KG1 (cell line): ENCODE results near the gene TLR10.
A peak's percentile ranks its signal among the peaks of the same experiment; 100 is the strongest.
"Not testable (repeated sequence)": the region's sequence is repeated elsewhere in the genome, so short reads cannot be mapped to it uniquely, and the experiment has no call there.

Experiments
- DNase-seq: peaks from one replicate; lab custom pipeline; 2025; lab: John Stamatoyannopoulos, UW

TLR10 gene, protein sequence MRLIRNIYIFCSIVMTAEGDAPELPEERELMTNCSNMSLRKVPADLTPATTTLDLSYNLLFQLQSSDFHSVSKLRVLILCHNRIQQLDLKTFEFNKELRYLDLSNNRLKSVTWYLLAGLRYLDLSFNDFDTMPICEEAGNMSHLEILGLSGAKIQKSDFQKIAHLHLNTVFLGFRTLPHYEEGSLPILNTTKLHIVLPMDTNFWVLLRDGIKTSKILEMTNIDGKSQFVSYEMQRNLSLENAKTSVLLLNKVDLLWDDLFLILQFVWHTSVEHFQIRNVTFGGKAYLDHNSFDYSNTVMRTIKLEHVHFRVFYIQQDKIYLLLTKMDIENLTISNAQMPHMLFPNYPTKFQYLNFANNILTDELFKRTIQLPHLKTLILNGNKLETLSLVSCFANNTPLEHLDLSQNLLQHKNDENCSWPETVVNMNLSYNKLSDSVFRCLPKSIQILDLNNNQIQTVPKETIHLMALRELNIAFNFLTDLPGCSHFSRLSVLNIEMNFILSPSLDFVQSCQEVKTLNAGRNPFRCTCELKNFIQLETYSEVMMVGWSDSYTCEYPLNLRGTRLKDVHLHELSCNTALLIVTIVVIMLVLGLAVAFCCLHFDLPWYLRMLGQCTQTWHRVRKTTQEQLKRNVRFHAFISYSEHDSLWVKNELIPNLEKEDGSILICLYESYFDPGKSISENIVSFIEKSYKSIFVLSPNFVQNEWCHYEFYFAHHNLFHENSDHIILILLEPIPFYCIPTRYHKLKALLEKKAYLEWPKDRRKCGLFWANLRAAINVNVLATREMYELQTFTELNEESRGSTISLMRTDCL

DNA sequence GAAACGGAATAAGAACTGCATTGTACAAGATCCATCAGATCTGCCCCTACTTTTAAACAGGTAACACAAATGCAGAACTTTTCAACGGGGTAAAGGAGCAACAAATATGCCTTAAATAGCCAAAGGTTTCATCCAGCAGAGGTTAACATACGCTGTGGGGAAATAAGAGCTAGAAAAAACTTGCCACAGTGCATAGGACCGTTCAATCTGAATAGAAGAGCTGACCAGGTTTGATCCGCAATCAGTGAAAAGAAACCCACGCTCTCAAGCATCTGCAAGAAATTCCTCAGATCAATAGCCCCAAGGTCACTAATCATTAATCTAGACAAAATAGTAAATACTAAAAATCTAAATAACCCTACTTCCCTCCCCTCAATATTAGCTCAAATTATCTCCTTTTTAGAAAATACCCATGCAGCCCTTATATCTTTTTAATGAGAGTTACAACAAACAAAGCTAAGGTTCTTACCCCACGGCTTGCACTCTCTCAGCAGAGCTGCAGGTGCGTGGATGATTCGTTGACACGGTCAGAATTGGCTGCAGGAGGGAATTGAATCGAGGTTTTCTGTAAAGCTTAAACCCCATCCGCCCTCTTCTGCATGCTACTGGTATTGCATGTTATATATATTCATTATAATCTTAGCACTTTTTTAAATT, at the start of gene TLR10:
TLR10 (minus strand) TSS at position 539 of the 657 bp plus-strand sequence. CDS start 7,400 bp downstream, outside the sequence.
- peak; percentile 62 for DNase-seq

DNA sequence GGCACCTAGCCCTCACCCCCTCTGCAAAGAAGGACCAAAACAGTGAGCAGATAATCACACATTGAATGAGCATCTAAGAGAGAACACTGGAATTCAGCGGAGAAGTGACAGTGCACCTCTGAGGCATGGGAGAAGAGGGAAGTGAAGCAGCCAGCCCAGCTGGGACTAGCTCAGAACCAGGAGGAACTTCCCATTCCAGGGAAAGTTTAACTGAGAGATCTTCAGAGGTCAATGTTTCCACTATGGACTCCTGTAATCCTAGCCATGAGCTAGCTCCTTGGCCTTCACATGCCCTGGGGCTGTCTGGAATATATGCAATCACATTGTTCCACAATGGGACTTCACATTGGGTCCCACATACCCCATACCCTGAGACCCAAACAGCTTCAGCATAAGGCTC, 49.4 kb upstream of the TLR10 start:
- no peak for DNase-seq

- no peak for DNase-seq
Measured at GRCh38 chr4:38831653-38832052, 48.9 kb upstream of the TLR10 start.

- DNase-seq, result no peak
Measured at GRCh38 chr4:38829237-38829636, 46.4 kb upstream of the TLR10 start.

- no peak for DNase-seq
Measured at GRCh38 chr4:38823766-38824165, 41.0 kb upstream of the TLR10 start.

DNA sequence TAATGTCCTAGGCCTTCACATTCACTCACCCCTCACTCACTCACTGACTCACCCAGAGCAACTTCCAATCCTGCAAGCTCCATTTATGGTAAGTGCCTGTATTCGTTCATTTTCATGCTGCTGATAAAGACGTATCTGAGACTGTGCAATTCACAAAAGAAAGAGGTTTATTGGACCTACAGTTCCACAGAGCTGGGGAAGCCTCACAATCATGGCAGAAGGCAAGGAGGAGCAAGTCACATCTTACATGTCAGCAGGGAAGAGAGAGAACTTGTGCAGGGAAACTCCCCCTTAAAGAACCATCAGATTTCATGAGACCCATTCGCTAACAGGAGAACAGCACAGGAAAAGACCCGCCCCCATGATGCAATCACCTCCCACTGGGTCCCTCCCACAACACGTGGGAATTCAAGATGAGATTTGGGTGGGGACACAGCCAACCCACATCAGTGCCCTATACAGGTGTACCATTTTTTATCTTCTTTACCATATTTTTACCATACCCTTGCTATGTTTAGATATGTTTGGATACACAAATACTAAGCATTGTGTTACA, 40.0 kb upstream of the TLR10 start:
- DNase-seq, result no peak

- DNase-seq, result no peak
Measured at GRCh38 chr4:38821739-38822138, 38.9 kb upstream of the TLR10 start.

DNA sequence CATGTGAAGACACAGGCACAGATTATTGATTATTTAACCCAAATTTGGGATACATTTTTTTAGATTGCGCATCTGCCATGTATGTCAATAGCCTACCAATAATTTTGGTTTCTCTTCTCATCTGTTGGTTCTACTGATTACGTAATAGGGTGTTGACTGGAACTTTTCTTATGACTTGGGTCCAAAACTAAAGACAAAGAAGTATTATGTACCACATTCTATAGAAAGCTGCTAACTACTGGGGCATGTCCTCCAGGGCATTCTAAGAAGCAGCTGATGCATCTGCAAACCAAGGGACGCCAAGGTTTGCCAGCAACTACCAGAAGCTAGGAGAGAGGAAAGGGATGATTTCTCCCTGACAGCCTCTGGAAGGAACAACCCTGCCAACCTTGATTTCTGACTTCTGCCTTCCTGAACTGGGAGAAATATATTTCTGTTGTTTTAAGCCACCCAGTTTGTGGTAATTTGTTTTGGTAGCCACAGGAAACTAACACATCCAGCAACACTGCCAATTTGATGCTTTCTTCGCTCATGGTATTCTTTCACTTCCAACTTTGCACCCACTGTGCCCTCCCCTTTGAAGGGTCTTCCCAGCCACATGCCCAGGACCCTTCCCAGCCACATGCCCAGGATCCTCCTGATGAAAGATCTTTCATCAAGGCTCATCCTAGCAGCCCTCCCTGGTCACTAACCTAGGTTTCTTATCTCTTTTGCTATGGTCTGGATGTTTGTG, 37.7 kb upstream of the TLR10 start:
- no peak for DNase-seq

DNA sequence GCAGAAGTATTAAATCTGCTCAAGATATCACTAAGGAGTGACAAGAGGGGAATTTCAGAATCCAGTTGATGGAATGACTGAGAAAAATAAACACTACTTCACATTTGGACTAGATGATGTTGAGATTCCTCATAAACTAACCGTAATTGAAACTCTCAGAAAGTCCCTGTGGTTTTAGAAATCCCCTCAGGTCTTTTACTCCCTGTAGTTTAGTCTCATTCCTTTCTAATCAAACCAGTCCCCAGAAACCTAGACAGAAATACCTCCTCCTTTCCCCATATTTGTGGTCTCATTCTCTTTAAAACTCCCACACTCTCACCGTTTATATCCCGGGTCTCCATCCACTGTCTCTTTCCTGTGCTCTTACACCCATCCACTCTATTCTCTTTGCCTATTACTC, 36.8 kb upstream of the TLR10 start:
- DNase-seq, result no peak

- DNase-seq, result no peak
Measured at GRCh38 chr4:38818441-38818976, 35.7 kb upstream of the TLR10 start.

DNA sequence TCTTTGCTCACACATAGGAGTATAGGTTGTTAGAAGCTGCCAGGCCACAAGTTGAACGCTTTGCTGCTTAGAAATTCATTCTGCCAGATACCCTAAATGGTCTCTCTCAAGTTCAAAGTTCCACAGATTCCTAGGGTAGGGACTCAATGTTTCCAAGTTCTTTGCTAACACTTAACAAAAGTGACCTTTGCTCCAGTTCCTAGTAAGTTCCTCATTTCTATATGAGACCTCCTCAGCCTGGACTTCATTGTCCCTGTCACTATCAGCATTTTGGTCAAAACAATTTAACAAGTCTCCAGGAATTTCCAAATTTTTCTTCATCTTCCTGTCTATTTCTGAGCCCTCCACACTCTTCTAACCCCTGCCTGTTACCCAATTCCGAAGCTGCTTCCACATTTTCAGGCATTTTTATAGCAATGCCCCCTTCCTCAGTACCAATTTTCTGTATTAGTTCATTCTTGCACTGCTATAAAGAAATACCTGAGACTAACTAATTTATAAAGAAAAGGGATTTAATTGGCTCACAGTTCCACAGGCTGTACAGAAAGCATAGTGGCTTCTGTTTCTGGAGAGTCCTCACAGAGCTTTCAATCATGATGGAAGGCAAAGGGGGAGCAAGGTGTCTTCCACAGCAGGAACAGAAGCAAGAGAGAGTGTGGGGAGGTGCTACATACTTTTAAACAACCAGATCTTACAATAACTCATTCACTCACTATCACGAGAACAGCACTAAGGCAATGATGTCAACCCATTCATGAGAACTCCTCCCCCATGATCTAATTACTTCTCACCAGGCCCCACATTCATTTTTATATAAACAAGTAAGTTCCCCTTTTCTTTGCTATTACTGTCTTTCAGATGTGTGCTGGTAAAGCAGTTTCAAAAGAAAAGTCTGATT, 33.3 kb upstream of the TLR10 start:
- DNase-seq, result peak; percentile 22

GRCh38 chr4:38814386-38814785, 31.6 kb upstream of the TLR10 start:
- no peak for DNase-seq

DNA sequence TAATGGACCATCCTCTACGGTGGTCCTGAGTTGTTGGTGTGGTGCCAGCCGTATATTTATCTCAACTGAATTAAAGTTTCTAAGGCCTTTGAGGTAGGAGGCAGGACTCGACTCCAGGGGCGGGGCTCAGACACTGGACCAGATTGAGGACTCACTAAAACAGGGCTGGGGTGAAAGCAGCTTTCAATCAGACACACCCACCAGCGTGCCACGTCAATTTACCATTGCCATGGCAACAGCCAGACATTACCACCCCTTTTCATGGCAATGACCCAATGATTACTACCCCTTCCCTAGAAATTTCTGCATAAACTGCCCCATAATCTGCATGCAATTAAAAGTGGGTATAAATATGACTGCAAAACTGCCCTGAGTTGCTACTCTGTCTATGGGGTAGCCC, 28.5 kb upstream of the TLR10 start:
- no peak for DNase-seq

GRCh38 chr4:38807462-38807861, 24.7 kb upstream of the TLR10 start:
- not testable (repeated sequence) for DNase-seq

- not testable (repeated sequence) for DNase-seq
Measured at GRCh38 chr4:38806251-38806650, 23.5 kb upstream of the TLR10 start.

DNA sequence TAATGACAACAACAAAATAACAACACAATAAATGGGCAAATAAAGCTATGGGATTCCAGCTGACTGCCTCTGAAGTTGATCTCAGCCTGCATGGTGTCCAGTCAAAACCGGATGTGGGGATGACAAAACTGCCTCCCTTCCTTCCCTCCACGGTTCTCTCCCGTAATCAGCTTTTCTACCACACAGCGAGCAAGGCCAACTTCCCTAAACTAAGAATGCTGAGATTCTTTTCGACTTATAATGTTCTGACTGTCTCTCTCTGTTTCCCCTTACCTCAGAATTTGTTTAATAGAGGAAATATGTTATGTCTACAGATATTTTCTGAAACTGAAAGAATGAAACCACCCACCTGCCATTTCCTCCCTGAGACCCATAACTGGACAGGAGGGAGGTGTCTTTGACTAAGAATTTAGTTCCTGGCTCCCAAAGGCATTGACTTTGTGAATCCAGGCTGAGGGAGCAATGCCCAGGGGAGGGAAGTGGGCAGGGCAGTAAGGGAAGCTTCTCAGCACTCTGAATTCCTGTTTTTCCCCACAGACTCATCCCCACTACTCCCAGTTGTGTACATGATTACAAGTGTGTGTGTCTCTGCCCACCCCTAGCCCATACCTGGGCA, 22.8 kb upstream of the TLR10 start:
- peak; percentile 27 for DNase-seq

DNA sequence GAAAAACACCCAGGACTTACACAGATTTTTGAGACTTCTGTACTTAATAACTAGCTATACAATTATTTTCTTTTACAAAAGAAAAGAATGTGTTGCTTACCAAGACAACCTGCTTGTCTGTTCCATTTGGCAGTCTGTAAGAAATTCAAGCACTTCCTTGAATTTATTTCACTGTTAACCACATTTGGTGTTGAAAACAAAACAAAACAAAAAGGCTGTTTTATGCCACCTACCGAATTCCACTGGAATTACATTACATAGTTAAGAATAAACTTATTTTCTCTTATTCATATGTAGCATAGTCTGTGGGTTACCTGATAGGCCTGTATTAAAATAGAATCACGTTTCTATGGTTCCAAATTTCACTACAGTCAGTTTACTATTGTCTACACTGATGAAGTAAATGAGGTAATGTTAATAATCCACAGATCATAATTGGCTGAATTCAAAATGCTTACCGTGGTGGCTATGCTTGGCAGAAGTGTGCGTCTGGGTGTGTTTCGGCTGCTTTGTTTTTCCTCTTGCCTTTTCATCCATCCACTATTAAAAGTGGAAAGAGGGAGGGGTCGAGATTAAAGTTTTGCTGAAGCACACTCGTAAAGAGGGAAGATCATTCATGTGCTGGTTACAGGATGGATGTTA, 22.0 kb upstream of the TLR10 start, which contains the start of gene TLR1:
TLR1 (minus strand) TSS at position 138 of the 642 bp plus-strand sequence. CDS start 5,960 bp downstream, outside the sequence.
- DNase-seq, result peak; percentile 59

- DNase-seq, result no peak
Measured at GRCh38 chr4:38803833-38804653, 21.3 kb upstream of the TLR10 start.
